GM12878 (cell line): Measurements from ENCODE around the gene SCARB1. TPM values are rescaled to one million over a fixed set of nuclear protein-coding genes. Genes with fewer than 3 reads are reported as not detected.

ENCODE experiments used
- EED ChIP-seq: sonication (generic); IDR thresholded peaks from 2 replicates; pipeline ENCODE4 v1.6.1; 2016; ENCODE audit warnings: antibody characterized with exemption, low read depth
- GATAD2B ChIP-seq: fragments of 450-650 bp; conservative IDR thresholded peaks from 2 replicates; pipeline ENCODE4 v1.6.1; 2017; ENCODE audit warnings: low read depth, mild to moderate bottlenecking, moderate library complexity
- HCFC1 ChIP-seq: fragments of 150-350 bp; IDR thresholded peaks from 2 replicates; pipeline ENCODE4 v1.6.1; 2014; ENCODE audit warnings: low read length
- NBN ChIP-seq: fragments of 450-650 bp; IDR thresholded peaks from 2 replicates; pipeline ENCODE4 v1.6.1; 2016
- NR2C1 ChIP-seq: fragments of 450-650 bp; IDR thresholded peaks from 2 replicates; pipeline ENCODE4 v1.6.1; 2017; ENCODE audit warnings: antibody characterized with exemption, mild to moderate bottlenecking, moderate library complexity
- NRF1 ChIP-seq: conservative IDR thresholded peaks from 2 replicates; pipeline ENCODE4 v1.6.1; 2011; ENCODE audit warnings: mild to moderate bottlenecking, low read depth, low read length, improper control_type of control experiment
- PML ChIP-seq: IDR thresholded peaks from 2 replicates; pipeline ENCODE4 v1.6.1; 2012; ENCODE audit warnings: low read length, inconsistent platforms
- RAD51 ChIP-seq: fragments of 450-650 bp; IDR thresholded peaks from 2 replicates; pipeline ENCODE4 v1.6.1; 2016; ENCODE audit warnings: moderate library complexity, mild to moderate bottlenecking, inconsistent platforms
- RUNX3 ChIP-seq: IDR thresholded peaks from 2 replicates; pipeline ENCODE4 v1.6.1; 2012; ENCODE audit warnings: low read length, inconsistent platforms
- SMAD1 ChIP-seq: fragments of 450-650 bp; IDR thresholded peaks from 2 replicates; pipeline ENCODE4 v1.6.1; 2018; ENCODE audit warnings: mild to moderate bottlenecking, low read depth; ENCODE audit not compliant: partially characterized antibody
- SMAD5 ChIP-seq: IDR thresholded peaks from 2 replicates; pipeline ENCODE4 v1.6.1; 2016; ENCODE audit warnings: antibody characterized with exemption, low read depth
- SMARCA5 ChIP-seq: fragments of 450-650 bp; IDR thresholded peaks from 2 replicates; pipeline ENCODE4 v1.6.1; 2017; ENCODE audit warnings: mild to moderate bottlenecking
- SPI1 ChIP-seq: IDR thresholded peaks from 2 replicates; pipeline ENCODE4 v1.6.1; 2011; ENCODE audit warnings: low read depth, mild to moderate bottlenecking, low read length, moderate library complexity, borderline replicate concordance; ENCODE audit not compliant: insufficient read depth
- SREBF1 ChIP-seq: IDR thresholded peaks from 2 replicates; pipeline ENCODE4 v1.6.1; 2012; ENCODE audit warnings: mild to moderate bottlenecking, low read length
- SUZ12 ChIP-seq: fragments of 200-600 bp; sonication (generic); IDR thresholded peaks from one replicate; pipeline ENCODE4 v1.6.1; 2018; ENCODE audit warnings: antibody characterized with exemption, mild to moderate bottlenecking; ENCODE audit not compliant: unreplicated experiment
- WRNIP1 ChIP-seq: IDR thresholded peaks from 2 replicates; pipeline ENCODE4 v1.6.1; 2011; ENCODE audit warnings: low read depth, low read length, improper control_type of control experiment, borderline replicate concordance
- ZBED1 ChIP-seq: IDR thresholded peaks from 2 replicates; pipeline ENCODE4 v1.6.1; 2016; ENCODE audit warnings: borderline replicate concordance
- ZSCAN29 ChIP-seq: fragments of 450-650 bp; IDR thresholded peaks from 2 replicates; pipeline ENCODE4 v1.6.1; 2017; ENCODE audit warnings: mild to moderate bottlenecking, moderate library complexity
- polyA plus RNA-seq, 11 experiments: library from polyadenylated mRNA; depleted of rRNA in 4 of 11; unstranded in 6 of 11; stranded (reverse) in 5 of 11; fragments of >200 nt; fragmentation: Nextera tagmentation in 4 of 11; fragmentation: Illumina TruSeq in 1 of 11; extraction: Ambion mirVana in 4 of 11; extraction: Trizol in 1 of 11; gene quantifications; 1 replicate in 1 of 11; 2 replicates in 10 of 11; pipeline versions ENCODE4 v1.2.1 to v1.2.3, GENCODE V29; 2011 to 2016; ENCODE audit warnings: inconsistent platforms in 2 of 11, missing spikeins in 2 of 11, low read depth in 1 of 11
- total RNA-seq, 4 experiments: library from RNA; depleted of rRNA in 3 of 4; stranded (reverse); fragments of >200 nt in 3 of 4; fragmentation: Illumina TruSeq in 1 of 4; extraction: Trizol in 1 of 4; gene quantifications; 2 replicates each; pipeline versions ENCODE4 v1.2.1 to v1.2.3, GENCODE V29; 2013 to 2021
- TF ChIP-seq, protein P1 (sequence below): fragments of 450-650 bp; IDR thresholded peaks from 2 replicates; pipeline ENCODE4 v1.6.1; 2018; ENCODE audit warnings: borderline replicate concordance, mild to moderate bottlenecking; ENCODE audit not compliant: partially characterized antibody
- TF ChIP-seq, protein P2 (sequence below): fragments of 450-650 bp; IDR thresholded peaks from 2 replicates; pipeline ENCODE4 v1.6.1; 2016; ENCODE audit warnings: mild to moderate bottlenecking
- TF ChIP-seq, protein P3 (sequence below): fragments of 450-650 bp; IDR thresholded peaks from 2 replicates; pipeline ENCODE4 v1.6.1; 2017; ENCODE audit warnings: borderline replicate concordance
- TF ChIP-seq, protein P4 (sequence below): fragments of 150-350 bp; IDR thresholded peaks from 2 replicates; pipeline ENCODE4 v1.6.1; 2016; ENCODE audit warnings: low read depth, low read length
- TF ChIP-seq, protein P5 (sequence below): fragments of 150-350 bp; IDR thresholded peaks from 2 replicates; pipeline ENCODE4 v1.6.1; 2014; ENCODE audit warnings: mild to moderate bottlenecking, low read depth, low read length

Gene SCARB1
- total and polyA plus RNA-seq, 10 of the 15 experiments (the other 5 are each of a cell fraction or from before 2014, with no cell fraction given) = 0.34 to 104 (median 63.1) TPM

DNA sequence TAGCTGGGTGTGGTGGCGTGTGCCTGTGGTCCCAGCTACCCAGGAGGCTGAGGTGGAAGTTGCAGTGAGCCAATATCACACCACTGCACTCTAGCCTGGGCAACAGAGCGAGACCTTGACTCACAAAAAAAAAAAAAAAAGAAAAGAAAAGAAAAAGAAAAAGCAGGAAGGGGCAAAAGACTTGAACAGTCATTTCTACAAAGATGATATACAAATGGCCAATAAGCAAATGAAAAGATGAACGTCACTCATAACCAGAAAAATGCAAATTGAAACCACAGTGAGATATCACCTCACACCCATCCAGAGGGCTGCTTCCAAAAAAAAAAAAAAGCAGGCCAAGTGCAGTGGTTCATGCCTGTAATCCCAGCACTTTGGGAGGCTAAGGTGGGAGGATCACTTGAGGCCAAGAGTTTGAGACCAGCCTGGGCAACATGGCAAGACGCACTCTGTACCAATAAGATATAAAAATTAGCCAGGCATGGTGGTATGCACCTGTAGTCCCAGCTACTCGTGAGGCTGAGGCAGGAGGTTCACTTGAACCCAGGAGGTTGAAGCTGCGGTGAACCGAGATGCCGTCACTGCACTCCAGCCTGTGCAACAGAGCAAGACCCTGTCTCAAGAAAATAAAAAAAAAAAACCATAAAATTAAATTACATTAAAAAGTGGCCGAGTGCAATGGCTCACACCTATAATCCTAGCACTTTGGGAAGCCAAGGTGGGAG, 30.3 kb upstream of the SCARB1 start (continued):
- TF ChIP-seq NRF1 (no peak), PML (no peak), SREBF1 (no peak), WRNIP1 (no peak), SUZ12 (no peak), RUNX3 (peak; percentile 73), NBN (peak; percentile 67; the same call in 1 of the 2 replicates), ZSCAN29 (no peak), EED (peak; percentile 59; the same call in 1 of the 2 replicates), SPI1 (no peak), SMAD1 (no peak), ZBED1 (no peak), RAD51 (no peak), HCFC1 (no peak), NR2C1 (no peak), GATAD2B (no peak), SMAD5 (no peak), SMARCA5 (peak; percentile 9)
- TF ChIP-seq, protein P1, sequence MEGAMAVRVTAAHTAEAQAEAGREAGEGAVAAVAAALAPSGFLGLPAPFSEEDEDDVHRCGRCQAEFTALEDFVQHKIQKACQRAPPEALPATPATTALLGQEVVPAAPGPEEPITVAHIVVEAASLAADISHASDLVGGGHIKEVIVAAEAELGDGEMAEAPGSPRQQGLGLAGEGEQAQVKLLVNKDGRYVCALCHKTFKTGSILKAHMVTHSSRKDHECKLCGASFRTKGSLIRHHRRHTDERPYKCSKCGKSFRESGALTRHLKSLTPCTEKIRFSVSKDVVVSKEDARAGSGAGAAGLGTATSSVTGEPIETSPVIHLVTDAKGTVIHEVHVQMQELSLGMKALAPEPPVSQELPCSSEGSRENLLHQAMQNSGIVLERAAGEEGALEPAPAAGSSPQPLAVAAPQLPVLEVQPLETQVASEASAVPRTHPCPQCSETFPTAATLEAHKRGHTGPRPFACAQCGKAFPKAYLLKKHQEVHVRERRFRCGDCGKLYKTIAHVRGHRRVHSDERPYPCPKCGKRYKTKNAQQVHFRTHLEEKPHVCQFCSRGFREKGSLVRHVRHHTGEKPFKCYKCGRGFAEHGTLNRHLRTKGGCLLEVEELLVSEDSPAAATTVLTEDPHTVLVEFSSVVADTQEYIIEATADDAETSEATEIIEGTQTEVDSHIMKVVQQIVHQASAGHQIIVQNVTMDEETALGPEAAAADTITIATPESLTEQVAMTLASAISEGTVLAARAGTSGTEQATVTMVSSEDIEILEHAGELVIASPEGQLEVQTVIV = no peak
- TF ChIP-seq, protein P2, sequence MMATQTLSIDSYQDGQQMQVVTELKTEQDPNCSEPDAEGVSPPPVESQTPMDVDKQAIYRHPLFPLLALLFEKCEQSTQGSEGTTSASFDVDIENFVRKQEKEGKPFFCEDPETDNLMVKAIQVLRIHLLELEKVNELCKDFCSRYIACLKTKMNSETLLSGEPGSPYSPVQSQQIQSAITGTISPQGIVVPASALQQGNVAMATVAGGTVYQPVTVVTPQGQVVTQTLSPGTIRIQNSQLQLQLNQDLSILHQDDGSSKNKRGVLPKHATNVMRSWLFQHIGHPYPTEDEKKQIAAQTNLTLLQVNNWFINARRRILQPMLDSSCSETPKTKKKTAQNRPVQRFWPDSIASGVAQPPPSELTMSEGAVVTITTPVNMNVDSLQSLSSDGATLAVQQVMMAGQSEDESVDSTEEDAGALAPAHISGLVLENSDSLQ = peak; percentile 82
- TF ChIP-seq, protein P3, sequence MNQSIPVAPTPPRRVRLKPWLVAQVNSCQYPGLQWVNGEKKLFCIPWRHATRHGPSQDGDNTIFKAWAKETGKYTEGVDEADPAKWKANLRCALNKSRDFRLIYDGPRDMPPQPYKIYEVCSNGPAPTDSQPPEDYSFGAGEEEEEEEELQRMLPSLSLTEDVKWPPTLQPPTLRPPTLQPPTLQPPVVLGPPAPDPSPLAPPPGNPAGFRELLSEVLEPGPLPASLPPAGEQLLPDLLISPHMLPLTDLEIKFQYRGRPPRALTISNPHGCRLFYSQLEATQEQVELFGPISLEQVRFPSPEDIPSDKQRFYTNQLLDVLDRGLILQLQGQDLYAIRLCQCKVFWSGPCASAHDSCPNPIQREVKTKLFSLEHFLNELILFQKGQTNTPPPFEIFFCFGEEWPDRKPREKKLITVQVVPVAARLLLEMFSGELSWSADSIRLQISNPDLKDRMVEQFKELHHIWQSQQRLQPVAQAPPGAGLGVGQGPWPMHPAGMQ = no peak
- TF ChIP-seq, protein P4, sequence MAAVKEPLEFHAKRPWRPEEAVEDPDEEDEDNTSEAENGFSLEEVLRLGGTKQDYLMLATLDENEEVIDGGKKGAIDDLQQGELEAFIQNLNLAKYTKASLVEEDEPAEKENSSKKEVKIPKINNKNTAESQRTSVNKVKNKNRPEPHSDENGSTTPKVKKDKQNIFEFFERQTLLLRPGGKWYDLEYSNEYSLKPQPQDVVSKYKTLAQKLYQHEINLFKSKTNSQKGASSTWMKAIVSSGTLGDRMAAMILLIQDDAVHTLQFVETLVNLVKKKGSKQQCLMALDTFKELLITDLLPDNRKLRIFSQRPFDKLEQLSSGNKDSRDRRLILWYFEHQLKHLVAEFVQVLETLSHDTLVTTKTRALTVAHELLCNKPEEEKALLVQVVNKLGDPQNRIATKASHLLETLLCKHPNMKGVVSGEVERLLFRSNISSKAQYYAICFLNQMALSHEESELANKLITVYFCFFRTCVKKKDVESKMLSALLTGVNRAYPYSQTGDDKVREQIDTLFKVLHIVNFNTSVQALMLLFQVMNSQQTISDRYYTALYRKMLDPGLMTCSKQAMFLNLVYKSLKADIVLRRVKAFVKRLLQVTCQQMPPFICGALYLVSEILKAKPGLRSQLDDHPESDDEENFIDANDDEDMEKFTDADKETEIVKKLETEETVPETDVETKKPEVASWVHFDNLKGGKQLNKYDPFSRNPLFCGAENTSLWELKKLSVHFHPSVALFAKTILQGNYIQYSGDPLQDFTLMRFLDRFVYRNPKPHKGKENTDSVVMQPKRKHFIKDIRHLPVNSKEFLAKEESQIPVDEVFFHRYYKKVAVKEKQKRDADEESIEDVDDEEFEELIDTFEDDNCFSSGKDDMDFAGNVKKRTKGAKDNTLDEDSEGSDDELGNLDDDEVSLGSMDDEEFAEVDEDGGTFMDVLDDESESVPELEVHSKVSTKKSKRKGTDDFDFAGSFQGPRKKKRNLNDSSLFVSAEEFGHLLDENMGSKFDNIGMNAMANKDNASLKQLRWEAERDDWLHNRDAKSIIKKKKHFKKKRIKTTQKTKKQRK = no peak
- TF ChIP-seq, protein P5, sequence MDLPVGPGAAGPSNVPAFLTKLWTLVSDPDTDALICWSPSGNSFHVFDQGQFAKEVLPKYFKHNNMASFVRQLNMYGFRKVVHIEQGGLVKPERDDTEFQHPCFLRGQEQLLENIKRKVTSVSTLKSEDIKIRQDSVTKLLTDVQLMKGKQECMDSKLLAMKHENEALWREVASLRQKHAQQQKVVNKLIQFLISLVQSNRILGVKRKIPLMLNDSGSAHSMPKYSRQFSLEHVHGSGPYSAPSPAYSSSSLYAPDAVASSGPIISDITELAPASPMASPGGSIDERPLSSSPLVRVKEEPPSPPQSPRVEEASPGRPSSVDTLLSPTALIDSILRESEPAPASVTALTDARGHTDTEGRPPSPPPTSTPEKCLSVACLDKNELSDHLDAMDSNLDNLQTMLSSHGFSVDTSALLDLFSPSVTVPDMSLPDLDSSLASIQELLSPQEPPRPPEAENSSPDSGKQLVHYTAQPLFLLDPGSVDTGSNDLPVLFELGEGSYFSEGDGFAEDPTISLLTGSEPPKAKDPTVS = no peak
